HG03378 (cell line): ENCODE results near the gene SOX21.

Experiments used
- ATAC-seq: cut with Tn5 transposase; IDR thresholded peaks from one replicate; pipeline ENCODE4 v1.9.1; 2021; ENCODE audit warnings: mild to moderate bottlenecking, moderate library complexity; ENCODE audit not compliant: unreplicated experiment

Gene SOX21

GRCh38 chr13:94709001-94709834 lies 3.1 kb downstream of the SOX21 start:
- no peak for ATAC-seq

GRCh38 chr13:94708031-94708859 lies 4.1 kb downstream of the SOX21 start:
- ATAC-seq = no peak

- no peak for ATAC-seq
These were observed 4.8 kb downstream of the SOX21 start for GRCh38 chr13:94707400-94708021.

- no peak for ATAC-seq
These were observed 5.4 kb downstream of the SOX21 start for GRCh38 chr13:94706843-94707399.

GRCh38 chr13:94706101-94706842 lies 6.1 kb downstream of the SOX21 start:
- no peak for ATAC-seq

GRCh38 chr13:94705081-94706030 lies 7.0 kb downstream of the SOX21 start:
- ATAC-seq = no peak

- no peak for ATAC-seq
These were observed 7.8 kb downstream of the SOX21 start for GRCh38 chr13:94704377-94705080.

- no peak for ATAC-seq
These were observed 8.5 kb downstream of the SOX21 start for GRCh38 chr13:94703721-94704314.

- ATAC-seq = no peak
These were observed 9.1 kb downstream of the SOX21 start for GRCh38 chr13:94703271-94703670.

GRCh38 chr13:94702181-94703041 lies 9.9 kb downstream of the SOX21 start:
- no peak for ATAC-seq

GRCh38 chr13:94701313-94702180 lies 10.8 kb downstream of the SOX21 start:
- ATAC-seq = no peak

- no peak for ATAC-seq
These were observed 11.8 kb downstream of the SOX21 start for GRCh38 chr13:94700536-94700935.

GRCh38 chr13:94700051-94700535 lies 12.3 kb downstream of the SOX21 start:
- ATAC-seq = no peak

GRCh38 chr13:94696171-94696570 lies 16.2 kb downstream of the SOX21 start:
- no peak for ATAC-seq

- ATAC-seq = no peak
These were observed 20.3 kb downstream of the SOX21 start for GRCh38 chr13:94692030-94692429.

- ATAC-seq = no peak
These were observed 28.9 kb downstream of the SOX21 start for GRCh38 chr13:94683409-94683808.
